Mammary epithelial cell (primary cell): ENCODE results near the gene TET2.

Experiments
- EZH2 ChIP-seq: IDR thresholded peaks from 2 replicates; pipeline ENCODE4 v1.6.1; 2012; ENCODE audit warnings: low read length, inconsistent platforms, borderline replicate concordance
- TF ChIP-seq, protein P1 (sequence below), 2 donors: IDR thresholded peaks in 1 of 2; conservative IDR thresholded peaks in 1 of 2; 2 replicates each; pipeline ENCODE4 v1.5.1; 2011 to 2012; ENCODE audit warnings: inconsistent platforms in 2 of 2, low read length in 2 of 2, mild to moderate bottlenecking in 2 of 2, control low read depth in 1 of 2, low read depth in 1 of 2; ENCODE audit not compliant: insufficient read depth in 1 of 2; ENCODE audit errors: extremely low read depth in 1 of 2

GRCh38 chr4:105107095-105107856, 39.4 kb upstream of the TET2 start:
- TF ChIP-seq, protein P1, sequence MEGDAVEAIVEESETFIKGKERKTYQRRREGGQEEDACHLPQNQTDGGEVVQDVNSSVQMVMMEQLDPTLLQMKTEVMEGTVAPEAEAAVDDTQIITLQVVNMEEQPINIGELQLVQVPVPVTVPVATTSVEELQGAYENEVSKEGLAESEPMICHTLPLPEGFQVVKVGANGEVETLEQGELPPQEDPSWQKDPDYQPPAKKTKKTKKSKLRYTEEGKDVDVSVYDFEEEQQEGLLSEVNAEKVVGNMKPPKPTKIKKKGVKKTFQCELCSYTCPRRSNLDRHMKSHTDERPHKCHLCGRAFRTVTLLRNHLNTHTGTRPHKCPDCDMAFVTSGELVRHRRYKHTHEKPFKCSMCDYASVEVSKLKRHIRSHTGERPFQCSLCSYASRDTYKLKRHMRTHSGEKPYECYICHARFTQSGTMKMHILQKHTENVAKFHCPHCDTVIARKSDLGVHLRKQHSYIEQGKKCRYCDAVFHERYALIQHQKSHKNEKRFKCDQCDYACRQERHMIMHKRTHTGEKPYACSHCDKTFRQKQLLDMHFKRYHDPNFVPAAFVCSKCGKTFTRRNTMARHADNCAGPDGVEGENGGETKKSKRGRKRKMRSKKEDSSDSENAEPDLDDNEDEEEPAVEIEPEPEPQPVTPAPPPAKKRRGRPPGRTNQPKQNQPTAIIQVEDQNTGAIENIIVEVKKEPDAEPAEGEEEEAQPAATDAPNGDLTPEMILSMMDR (conservative IDR thresholded peaks at IDR 0.05 in 1 of 2, IDR thresholded peaks at IDR 0.05 in 1 of 2; ENCODE audit: extremely low read depth in 1 of 2, insufficient read depth in 1 of 2, low read depth in 1 of 2, low read length in 2 of 2): no peak
- TF ChIP-seq EZH2: no peak
